HG03196 (cell line): ENCODE data around the gene BAZ1B.
"Not testable (repeated sequence)": the region's sequence is repeated elsewhere in the genome, so short reads cannot be mapped to it uniquely, and the experiment has no call there.

Source experiments
- ATAC-seq: cut with Tn5 transposase; IDR thresholded peaks from one replicate; pipeline ENCODE4 v1.9.1; 2021; ENCODE audit not compliant: unreplicated experiment

The BAZ1B gene

DNA sequence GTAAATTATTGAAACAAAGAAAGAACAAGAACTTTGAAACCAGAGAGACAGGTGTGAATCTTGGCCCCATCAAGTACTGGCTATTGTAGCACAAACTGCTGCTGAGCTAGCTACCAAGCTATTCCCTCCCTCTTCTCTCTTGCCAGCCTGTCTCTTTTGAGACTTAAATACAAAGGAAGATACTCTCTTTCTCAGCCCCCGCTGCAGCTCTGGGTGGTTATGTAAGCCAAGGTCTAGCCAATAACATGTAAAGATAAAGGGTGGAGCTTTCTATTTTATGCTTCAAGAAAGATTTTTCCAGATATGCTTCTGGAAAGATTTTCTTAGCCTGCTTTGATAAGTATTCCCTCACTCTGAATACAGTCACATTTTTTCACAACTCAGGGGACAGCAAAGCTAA lies 17.2 kb downstream of the BAZ1B start:
- ATAC-seq = no peak

GRCh38 chr7:73504017-73504416 lies 18.1 kb downstream of the BAZ1B start:
- ATAC-seq = no peak

DNA sequence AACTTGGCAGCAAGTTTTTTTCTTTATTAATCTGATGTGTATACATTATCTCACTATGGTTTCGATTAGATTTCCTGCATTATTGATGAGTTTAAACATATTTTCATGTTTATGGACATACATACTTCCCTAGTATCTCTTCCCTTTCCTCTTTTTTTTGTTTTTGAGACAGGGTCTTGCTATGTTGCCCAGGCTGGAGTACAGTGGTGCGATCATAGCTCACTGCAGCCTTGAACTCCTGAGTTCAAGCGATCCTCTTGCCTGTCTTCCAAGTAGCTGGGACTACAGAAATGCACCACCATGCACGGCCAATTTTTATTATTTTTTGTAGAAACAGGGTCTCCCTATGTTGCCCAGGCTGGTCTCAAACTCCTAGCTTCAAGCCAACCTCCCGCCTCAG lies 18.9 kb downstream of the BAZ1B start:
- ATAC-seq = no peak

DNA sequence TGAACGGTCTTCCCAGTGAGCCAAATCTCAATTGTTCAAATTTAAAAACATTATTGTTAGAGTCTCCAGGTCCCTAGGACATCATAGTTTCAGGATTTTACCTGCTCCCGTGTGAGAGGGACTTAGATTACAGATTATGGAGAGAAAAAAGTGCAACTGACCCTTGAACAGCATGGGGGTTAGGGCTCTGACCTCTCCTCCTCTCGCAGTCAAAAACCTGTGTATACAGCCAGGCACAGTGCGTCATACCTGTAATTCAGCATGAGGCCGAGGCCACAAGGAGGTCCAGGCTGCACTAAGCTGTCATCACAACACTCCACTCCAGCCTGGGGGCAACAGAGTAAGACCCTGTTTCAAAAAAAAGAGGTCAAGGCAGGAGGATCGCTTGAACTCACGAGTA lies 25.5 kb downstream of the BAZ1B start:
- no peak for ATAC-seq

- ATAC-seq = not testable (repeated sequence)
Measured at GRCh38 chr7:73495507-73495906, 26.6 kb downstream of the BAZ1B start.

DNA sequence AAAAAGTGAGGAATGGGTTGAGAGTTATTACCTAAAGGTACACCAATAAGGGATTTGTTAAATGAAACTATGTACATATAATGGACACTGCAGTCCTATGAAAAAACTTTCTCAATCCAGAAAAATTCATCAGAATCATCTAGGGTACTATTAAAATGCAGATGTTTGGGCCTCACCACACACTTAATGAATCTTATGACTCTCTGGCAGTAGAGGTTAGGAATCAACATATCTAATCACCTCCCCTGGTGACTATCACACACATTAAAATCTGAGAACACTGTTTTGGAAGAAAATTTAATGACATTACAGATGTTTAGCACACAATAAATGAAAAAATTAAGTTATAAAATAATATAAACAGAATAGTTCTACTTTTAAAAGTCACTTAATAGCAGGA lies 32.1 kb downstream of the BAZ1B start:
- no peak for ATAC-seq

DNA sequence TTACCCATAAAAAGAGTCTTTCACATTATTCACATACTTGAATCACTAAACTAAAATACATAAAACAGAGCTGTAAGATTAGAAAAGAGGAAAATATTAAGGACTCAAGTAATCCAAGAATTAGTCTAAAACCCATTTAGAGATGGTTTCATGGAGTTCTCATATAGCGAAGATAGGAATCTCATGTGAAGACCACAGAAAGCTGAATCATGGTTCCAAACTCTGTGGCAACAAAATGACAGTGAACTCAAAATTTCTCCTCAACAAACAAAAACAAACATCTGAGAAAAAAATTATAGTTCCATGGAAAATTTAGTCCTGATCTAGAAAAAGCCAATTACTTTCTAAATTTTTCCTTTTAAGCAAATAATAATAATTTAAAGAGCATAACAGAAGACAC lies 34.6 kb downstream of the BAZ1B start:
- no peak for ATAC-seq

GRCh38 chr7:73483171-73483570 lies 38.9 kb downstream of the BAZ1B start:
- no peak for ATAC-seq

GRCh38 chr7:73482746-73483145 lies 39.3 kb downstream of the BAZ1B start:
- no peak for ATAC-seq

DNA sequence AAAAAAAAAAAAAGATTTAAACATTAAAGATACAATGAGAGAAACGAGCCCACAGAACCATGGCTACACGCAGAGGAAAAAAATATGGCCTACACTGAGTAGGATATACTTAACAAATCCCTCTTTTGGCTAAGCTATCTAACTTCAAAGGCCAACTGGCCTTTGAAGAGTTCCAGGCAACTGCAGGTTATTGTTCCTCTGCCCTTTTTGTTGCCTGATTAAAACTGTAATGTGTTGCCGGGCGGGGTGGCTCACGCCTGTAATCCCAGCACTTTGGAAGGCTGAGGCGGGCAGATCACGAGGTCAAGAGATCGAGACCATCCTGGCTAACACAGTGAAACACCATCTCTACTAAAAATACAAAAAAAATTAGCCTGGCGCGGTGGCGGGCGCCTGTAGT lies 40.6 kb downstream of the BAZ1B start:
- not testable (repeated sequence) for ATAC-seq

- ATAC-seq = no peak
Measured at GRCh38 chr7:73478549-73478948, 43.5 kb downstream of the BAZ1B start.

- ATAC-seq = no peak
Measured at GRCh38 chr7:73477376-73477775, 44.7 kb downstream of the BAZ1B start.

DNA sequence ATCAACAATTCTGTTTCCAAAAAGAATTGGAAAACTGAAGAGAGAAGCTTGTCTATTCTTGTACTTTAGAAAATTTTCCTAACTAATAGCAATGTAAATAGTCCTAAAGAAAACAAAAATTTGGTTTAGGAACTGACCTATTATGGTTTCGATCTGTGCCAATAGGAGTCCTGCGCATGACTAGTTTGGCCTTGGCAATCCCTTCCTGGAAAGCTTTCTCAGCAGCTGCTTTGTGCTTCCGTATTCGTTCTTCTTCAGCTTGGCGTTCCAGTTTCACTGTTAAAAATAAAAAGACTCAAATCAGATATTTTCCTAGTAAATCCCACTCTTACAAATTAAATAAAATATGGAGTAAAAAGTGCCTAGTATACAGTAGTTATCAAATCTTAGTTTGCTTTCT lies 51.9 kb downstream of the BAZ1B start:
- no peak for ATAC-seq

DNA sequence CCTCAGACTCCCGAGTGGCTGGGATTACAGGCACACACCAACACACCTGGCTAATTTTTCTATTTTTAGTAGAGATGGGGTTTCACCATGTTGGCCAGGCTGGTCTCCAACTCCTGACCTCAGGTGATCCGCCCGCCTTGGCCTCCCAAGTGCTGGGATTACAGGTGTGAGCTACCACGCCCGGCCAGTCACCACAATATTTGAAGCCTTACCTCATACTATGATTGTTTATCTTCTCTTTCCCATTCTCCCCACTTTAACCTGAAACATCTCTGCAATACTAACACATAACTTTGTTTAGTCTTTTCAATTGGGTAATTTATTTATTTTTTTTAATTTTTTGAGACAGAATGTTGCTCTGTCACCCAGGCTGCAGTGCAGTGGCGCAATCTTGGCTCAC lies 55.0 kb downstream of the BAZ1B start:
- not testable (repeated sequence) for ATAC-seq

- ATAC-seq = no peak
Measured at GRCh38 chr7:73466112-73466511, 56.0 kb downstream of the BAZ1B start.

DNA sequence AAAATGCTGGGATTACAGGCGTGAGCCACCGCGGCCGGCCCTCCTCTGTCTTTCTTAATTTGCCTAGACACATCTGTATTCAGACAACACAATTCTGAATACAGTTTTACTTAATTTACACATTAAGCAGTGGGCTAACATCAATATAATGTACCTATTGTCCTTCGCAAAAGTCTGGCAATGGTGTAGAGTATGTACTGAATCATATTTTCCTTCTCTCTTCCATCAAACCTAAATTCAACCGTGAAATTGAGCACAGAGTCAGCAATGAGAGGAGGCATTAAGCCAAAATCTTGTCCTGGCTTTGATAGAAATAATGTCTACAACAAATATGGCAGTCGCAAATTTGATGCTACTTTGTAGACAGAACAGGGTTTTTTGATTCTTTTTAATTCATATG lies 58.1 kb downstream of the BAZ1B start:
- no peak for ATAC-seq

- no peak for ATAC-seq
Measured at GRCh38 chr7:73463260-73463659, 58.8 kb downstream of the BAZ1B start.

DNA sequence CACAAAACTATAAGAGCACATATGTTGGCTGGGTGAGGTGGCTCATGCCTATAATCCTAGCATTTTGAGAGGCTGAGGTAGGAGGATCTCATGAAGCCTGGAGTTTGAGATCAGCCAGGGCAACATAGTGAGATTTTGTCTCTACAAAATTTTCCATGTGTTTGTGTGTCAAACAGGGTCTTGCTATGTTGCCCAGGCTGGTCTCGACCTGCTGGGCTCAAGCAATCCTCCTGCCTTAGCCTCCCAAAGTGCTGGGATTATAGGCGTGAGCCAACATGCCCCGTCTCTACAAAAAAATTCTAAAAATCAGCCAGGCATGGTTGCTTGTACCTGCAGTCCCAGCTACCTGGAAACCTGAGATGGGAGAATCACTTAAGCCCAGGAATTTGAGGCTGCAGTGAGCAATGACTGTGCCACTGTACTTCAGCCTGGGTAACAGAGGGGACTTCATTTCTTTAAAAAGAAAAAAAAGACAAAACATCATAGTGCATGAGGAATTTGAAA lies 60.3 kb downstream of the BAZ1B start:
- no peak for ATAC-seq

DNA sequence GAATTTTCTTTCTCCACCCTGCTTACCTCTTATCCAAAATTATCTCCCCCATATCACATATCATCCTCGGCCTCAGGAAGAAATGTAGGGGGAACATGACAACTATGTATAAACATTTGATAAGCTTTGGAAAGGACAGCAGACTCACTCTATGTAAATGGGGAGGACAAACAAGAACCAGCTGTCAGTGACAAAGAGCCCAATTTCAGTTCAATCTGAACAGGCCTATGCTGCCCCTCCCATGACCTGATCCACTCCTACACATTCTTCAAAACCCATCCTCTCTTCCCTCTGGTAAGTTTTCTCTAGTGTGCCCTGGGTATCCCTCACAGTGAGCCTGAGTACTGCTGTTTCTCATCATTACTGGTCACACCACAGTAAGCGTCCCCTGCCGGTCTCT lies 67.7 kb downstream of the BAZ1B start:
- ATAC-seq = no peak

DNA sequence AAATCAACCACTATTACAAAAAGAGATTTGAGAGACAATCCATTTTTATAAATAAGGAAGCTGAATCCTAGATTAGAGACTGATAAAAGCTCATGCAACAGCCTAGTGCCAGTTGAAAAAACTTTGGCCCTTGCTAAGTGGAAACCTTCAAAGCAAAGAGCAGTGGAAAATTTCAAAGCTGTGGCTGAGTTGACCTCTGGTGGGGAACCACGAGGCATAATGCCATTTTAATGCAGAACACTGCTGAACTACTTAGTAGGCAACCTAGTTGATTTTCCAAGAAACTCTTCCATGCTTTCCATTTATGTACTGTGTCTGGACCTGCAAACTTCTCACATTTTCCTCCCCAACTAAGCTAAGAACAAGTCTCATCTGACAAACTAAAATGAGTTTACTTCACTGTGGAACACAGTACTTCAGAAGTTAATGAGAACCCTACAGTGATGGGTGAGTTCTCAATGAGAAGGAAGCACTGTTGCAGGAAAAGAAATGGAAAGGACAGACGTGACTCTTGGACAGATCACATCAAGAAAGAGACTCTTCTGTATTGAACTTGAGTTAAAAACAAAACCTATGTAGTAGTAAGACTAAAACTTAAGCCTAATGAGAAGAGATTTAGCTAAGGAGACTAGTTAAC lies 69.0 kb downstream of the BAZ1B start:
- ATAC-seq = no peak

- no peak for ATAC-seq
Measured at GRCh38 chr7:73451780-73452398, 70.2 kb downstream of the BAZ1B start.

GRCh38 chr7:73449422-73449821 lies 72.7 kb downstream of the BAZ1B start:
- no peak for ATAC-seq

GRCh38 chr7:73448609-73449008 lies 73.5 kb downstream of the BAZ1B start:
- ATAC-seq = no peak
